AG10803 (cell line): Measurements from ENCODE around the gene PIK3C2G.

Source experiments
- DNase-seq: peaks from one replicate; pipeline ENCODE4 v3.0.0; 2010; ENCODE audit warnings: low read depth
- H3K4me3 ChIP-seq: 2 replicates; pipeline ENCODE4 v1.5.1; 2011; ENCODE audit warnings: mild to moderate bottlenecking, low read length, control low read depth
- TF ChIP-seq, protein P1 (sequence below): conservative IDR thresholded peaks from 2 replicates; pipeline ENCODE4 v1.5.1; 2011; ENCODE audit warnings: mild to moderate bottlenecking, low read length, control low read depth, inconsistent platforms

Gene PIK3C2G

GRCh38 chr12:18651525-18651924 is 390.2 kb downstream of the PIK3C2G start:
- H3K4me3 ChIP-seq, result no peak overlapping the region
- TF ChIP-seq, protein P1, sequence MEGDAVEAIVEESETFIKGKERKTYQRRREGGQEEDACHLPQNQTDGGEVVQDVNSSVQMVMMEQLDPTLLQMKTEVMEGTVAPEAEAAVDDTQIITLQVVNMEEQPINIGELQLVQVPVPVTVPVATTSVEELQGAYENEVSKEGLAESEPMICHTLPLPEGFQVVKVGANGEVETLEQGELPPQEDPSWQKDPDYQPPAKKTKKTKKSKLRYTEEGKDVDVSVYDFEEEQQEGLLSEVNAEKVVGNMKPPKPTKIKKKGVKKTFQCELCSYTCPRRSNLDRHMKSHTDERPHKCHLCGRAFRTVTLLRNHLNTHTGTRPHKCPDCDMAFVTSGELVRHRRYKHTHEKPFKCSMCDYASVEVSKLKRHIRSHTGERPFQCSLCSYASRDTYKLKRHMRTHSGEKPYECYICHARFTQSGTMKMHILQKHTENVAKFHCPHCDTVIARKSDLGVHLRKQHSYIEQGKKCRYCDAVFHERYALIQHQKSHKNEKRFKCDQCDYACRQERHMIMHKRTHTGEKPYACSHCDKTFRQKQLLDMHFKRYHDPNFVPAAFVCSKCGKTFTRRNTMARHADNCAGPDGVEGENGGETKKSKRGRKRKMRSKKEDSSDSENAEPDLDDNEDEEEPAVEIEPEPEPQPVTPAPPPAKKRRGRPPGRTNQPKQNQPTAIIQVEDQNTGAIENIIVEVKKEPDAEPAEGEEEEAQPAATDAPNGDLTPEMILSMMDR, result no peak
- peak; percentile 5 for DNase-seq

GRCh38 chr12:18652596-18652995 is 391.3 kb downstream of the PIK3C2G start:
- TF ChIP-seq, protein P1, result no peak
- no peak overlapping the region for H3K4me3 ChIP-seq
- no peak for DNase-seq

GRCh38 chr12:18653465-18653864 is 392.1 kb downstream of the PIK3C2G start:
- H3K4me3 ChIP-seq, result no peak overlapping the region
- TF ChIP-seq, protein P1, result no peak
- DNase-seq, result no peak

DNA sequence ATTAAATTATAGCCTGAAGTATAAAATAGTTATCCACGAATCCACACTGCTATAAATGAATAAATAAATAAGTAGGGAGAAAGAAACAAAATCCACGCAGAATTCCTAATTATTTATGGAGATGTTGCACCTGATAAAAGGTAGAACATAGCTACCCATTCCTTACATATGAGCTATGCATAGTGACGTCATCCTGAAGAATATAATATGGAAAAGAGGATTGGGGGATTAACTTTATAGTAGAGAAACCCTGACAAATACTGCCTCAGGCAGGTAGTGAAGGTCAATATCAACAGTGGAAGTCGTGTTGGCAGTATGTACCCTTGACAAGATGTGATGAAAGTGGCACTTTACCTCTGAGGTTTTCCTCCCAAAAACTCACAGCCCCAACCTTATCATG is 394.0 kb downstream of the PIK3C2G start:
- DNase-seq, result no peak
- TF ChIP-seq, protein P1, result no peak
- no peak overlapping the region for H3K4me3 ChIP-seq

DNA sequence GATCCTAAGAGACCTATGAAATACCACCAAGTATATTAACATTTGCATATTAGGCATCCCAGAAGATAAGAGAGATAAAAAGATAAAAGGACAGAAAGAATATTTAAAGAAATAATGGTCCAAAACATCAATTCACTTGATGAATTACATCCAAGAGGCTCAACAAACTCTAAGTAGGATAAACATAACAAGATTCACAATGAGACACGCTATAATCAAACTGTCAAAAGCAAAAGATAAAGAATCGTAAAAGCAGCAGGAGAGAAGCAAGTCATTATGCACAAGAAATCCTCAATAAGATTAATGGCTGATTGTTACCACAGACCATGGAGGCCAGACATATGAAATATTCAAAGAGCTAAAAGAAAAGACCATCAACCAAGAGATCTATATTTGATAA is 396.9 kb downstream of the PIK3C2G start:
- no peak overlapping the region for H3K4me3 ChIP-seq
- no peak for DNase-seq
- TF ChIP-seq, protein P1, result no peak

DNA sequence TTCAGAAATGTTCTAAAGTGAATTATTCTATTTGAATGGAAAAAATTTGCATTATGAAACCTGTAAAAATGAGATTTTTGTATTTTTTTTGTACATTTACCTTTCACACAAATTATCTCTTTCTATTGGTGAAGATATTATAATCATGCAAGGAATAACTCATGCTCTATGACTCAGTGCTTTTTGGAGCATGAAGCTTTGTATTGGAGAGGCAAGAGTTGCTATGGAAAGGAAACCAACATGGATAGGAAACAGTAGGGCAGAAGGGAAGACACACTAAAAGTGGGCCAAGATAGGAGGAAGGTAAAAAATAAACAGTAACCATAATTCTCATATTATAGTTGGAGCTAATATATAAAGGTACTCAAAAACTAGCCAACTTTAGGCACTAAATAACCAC is 397.5 kb downstream of the PIK3C2G start:
- DNase-seq, result no peak
- no peak overlapping the region for H3K4me3 ChIP-seq
- TF ChIP-seq, protein P1, result no peak

DNA sequence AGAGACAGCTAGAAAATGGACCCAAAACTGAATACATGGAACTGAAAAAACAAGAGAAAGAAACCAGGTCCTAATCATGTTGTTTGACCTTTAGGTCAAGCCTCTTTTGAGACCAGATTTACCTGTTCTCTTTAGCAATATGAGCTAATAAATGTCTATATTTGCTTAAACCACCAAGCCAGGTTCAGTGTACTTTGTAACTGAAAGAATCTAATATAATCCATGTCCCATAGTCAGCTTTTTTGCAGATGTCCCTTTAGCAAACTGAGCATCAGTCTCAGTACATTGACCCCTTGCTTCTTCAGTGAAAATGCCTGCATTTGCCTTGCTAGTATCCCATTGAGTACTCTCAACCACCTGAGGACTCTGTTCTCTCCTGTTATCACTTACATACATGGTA is 414.8 kb downstream of the PIK3C2G start:
- TF ChIP-seq, protein P1, result no peak
- DNase-seq, result no peak
- no peak overlapping the region for H3K4me3 ChIP-seq
